ENCODE data around the gene ATP5ME.

Gene ATP5ME

DNA sequence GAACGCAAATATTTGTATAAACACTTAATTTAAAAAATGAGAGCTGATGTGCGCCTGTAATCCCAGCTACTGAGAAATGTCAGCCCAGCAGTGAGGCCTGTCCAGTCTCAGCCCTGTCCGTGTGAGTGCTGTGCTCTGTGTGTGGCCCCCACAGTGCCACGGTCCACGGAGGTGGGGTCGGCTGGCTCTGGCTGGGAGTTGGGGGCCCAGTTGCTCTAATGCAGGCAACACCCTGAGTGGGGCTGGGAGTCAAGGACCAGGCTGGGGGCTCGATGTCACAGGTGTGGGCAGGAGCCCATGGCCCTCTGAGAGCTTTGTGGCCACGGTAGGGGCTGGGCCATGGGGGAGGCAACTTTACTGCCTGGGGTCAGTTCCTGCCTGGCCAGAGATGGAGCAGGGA lies 44.4 kb upstream of the ATP5ME start:
- H3K4me3 ChIP-seq (ENCODE audit: low read depth, low read length) = no peak overlapping the region
- TF ChIP-seq, protein P1, sequence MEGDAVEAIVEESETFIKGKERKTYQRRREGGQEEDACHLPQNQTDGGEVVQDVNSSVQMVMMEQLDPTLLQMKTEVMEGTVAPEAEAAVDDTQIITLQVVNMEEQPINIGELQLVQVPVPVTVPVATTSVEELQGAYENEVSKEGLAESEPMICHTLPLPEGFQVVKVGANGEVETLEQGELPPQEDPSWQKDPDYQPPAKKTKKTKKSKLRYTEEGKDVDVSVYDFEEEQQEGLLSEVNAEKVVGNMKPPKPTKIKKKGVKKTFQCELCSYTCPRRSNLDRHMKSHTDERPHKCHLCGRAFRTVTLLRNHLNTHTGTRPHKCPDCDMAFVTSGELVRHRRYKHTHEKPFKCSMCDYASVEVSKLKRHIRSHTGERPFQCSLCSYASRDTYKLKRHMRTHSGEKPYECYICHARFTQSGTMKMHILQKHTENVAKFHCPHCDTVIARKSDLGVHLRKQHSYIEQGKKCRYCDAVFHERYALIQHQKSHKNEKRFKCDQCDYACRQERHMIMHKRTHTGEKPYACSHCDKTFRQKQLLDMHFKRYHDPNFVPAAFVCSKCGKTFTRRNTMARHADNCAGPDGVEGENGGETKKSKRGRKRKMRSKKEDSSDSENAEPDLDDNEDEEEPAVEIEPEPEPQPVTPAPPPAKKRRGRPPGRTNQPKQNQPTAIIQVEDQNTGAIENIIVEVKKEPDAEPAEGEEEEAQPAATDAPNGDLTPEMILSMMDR (IDR thresholded peaks at IDR 0.05; ENCODE audit: low read depth, low read length) = no peak
- no peak for DNase-seq (ENCODE audit: low read depth, low spot score)
- in situ Hi-C loops (cut with HindIII; ENCODE audit: low sequenced_read_pairs) = no loop called here

DNA sequence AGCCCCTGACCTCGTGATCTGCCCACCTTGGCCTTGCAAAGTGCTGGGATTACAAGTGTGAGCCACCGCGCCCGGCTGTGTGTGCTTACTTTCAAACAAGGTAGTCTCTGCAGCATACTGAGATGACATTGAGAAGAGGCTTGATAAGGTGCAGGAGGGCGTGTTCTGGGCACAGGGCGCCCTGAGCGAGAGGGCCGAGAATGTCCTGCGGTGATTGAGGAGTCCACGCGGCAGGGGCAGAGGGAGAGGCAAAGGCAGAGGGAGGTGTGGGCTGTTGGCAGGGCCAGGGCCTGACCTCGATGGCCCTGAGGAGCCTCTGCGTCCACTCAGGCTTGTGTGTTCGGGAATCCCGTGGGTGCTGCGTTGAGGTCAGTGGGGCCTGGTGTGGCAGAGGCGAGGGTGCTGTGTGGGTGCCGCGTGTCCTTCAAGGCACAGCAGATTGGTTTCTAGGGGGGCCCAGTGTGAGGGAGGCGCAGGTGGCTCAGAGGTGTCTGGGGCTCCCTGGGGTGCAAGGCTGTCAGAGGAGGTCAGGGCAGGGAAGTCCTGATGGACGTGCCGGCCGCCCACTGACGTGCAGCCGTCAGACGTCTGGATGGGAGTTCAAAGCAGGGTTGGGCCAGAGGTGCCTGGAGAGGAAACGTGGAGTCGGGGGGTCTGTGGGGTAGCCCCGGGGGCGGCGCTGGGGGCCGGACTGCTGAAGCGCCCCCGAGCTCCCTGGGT lies 43.7 kb upstream of the ATP5ME start:
- in situ Hi-C loops (cut with HindIII; ENCODE audit: low sequenced_read_pairs) = no loop called here
- H3K4me3 ChIP-seq (ENCODE audit: low read depth, low read length) = no peak overlapping the region
- TF ChIP-seq, protein P1 (IDR thresholded peaks at IDR 0.05; ENCODE audit: low read depth, low read length) = no peak
- DNase-seq (ENCODE audit: low read depth, low spot score) = no peak

DNA sequence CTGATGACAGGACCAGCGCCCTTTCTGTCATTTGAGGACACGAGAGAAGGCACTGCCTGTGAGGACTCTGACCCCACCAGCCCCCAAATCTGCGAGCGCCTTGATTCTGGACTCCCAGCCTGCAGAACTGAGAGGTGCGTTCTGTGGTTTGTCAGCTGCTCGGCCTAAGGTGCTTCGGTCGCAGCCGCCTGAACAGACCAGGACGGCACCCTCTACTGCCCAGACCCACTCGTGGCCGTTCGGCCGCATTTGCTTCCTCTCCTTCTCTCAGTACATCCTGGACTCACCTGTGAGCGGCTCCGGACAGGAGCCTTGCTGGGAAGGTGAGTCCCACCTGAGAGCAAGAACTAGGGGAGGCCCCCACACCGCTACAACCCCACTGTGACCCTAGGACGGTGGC lies 40.0 kb upstream of the ATP5ME start:
- no peak for DNase-seq (ENCODE audit: low read depth, low spot score)
- TF ChIP-seq, protein P1 (IDR thresholded peaks at IDR 0.05; ENCODE audit: low read depth, low read length) = no peak
- no peak overlapping the region for H3K4me3 ChIP-seq (ENCODE audit: low read depth, low read length)
- in situ Hi-C loops (cut with HindIII; ENCODE audit: low sequenced_read_pairs) = no loop called here

DNA sequence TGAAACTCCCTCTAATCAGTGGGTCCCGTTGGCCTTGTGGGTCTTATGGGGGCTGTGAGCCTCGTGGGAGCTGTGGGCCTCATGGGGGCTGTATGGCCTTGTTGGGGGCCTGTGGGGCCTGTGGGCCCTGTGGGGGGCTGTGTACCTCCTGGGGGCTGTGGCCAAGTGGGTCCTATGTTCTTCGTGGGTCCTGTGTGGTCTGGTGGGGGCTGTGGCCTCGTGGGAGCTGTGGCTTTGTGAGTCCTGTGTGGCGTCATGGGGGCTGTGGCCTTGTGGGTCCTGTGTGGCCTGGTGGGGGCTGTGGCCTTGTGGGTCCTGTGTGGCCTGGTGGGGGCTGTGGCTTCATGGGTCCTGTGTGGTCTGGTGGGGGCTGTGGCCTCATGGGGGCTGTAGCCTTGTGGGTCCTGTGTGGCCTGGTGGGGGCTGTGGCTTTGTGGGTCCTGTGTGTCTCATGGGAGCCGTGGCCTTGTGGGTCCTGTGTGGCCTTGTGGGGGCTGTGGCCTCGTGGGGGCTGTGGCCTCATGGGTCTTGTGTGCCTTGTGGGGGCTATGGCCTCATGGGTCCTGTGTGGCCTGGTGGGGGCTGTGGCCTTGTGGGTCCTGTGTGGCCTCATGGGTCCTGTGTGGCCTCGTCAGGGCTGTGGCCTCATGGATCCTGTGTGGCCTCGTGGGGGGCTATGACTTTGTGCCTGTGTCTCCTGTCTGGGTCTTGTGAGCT lies 39.0 kb upstream of the ATP5ME start:
- TF ChIP-seq, protein P1 (IDR thresholded peaks at IDR 0.05; ENCODE audit: low read depth, low read length) = no peak
- H3K4me3 ChIP-seq (ENCODE audit: low read depth, low read length) = no peak overlapping the region
- no peak for DNase-seq (ENCODE audit: low read depth, low spot score)
- in situ Hi-C loops (cut with HindIII; ENCODE audit: low sequenced_read_pairs) = no loop called here

DNA sequence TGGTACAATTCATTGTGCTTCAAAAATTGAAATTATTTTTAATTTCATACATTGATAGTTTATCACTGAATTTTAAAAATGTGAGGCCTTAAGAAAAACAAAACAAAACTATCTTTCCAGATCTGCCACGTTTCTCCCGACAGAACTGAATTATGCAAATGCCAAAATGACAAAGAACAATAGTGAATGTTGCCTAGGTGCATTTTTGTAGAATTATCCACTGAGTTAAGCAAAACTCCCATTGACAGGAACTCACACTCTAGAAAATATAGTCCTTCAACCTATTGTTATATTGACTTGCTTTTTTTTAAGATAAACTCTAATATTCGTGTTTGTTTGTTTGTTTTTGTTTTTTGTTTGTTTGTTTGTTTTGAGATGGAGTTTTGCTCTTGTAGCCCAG lies 38.0 kb upstream of the ATP5ME start:
- no peak for DNase-seq (ENCODE audit: low read depth, low spot score)
- TF ChIP-seq, protein P1 (IDR thresholded peaks at IDR 0.05; ENCODE audit: low read depth, low read length) = no peak

DNA sequence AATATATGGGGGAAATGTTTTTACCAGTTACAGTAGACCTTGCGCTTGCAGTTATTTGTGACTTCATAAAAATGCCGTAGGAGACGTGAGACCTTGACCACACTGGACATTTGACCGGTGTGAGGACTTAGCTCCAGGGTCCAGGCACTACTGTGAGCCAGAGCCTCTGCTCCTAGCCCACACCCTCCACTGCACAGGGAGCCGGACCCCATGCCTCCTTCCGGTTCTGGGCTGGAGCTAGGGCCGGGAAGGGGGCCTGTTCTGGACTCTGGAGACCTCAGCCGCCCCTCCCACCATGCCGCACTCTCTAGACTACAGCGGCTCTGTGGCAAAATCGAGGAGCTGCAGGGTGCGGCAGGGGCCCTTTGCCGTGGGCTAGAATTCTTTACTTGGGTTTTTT lies 36.8 kb upstream of the ATP5ME start:
- in situ Hi-C loops (cut with HindIII; ENCODE audit: low sequenced_read_pairs) = no loop called here
- TF ChIP-seq, protein P1 (IDR thresholded peaks at IDR 0.05; ENCODE audit: low read depth, low read length) = no peak
- H3K4me3 ChIP-seq (ENCODE audit: low read depth, low read length) = no peak overlapping the region
- no peak for DNase-seq (ENCODE audit: low read depth, low spot score)

More for the DNA sequence above, 38.0 kb upstream of the ATP5ME start:
- H3K4me3 ChIP-seq (ENCODE audit: low read depth, low read length) = no peak overlapping the region
- in situ Hi-C loops (cut with HindIII; ENCODE audit: low sequenced_read_pairs) = no loop called here

Data from astrocyte of the spinal cord (primary cell).